Panc1 (cell line): ENCODE measurements around the gene SV2C. TPM values are rescaled to one million over a fixed set of nuclear protein-coding genes. Genes with fewer than 3 reads are reported as not detected.

Source experiments
- ATAC-seq: fragments of 200-7000 bp; cut with Tn5 transposase; 2 replicates; pipeline ENCODE4 v1.9.1; 2020; ENCODE audit warnings: mild to moderate bottlenecking, moderate library complexity
- BruUV-seq: library from RNA; stranded (reverse); fragments of 400-500 nt; replicated peaks from 2 replicates; lab custom pipeline; 2021; lab: Mats Ljungman, UMichigan
- CTCF ChIA-PET: fragments of 300-600 bp; sonication (Branson Sonifier 250); formaldehyde crosslinking; loops from one replicate; lab custom pipeline; 2022; ENCODE audit warnings: antibody characterized with exemption; lab: Charles Lee
- POLR2A ChIA-PET: fragments of 300-600 bp; sonication (Branson Sonifier 250); formaldehyde crosslinking; loops from one replicate; lab custom pipeline; 2022; ENCODE audit warnings: antibody characterized with exemption; lab: Charles Lee
- DNase-seq: peaks from one replicate; pipeline ENCODE4 v3.0.0-alpha.2; 2010; ENCODE audit warnings: low read depth, low spot score
- H3K27ac ChIP-seq: 2 replicates; pipeline ENCODE4 v1.5.1; 2011; ENCODE audit warnings: mild to moderate bottlenecking, low read length, inconsistent platforms
- H3K27me3 ChIP-seq: fragments of 200-500 bp; sonication (Bioruptor generic); 2 replicates; pipeline ENCODE4 v1.6.0; 2014; ENCODE audit warnings: low read length, inconsistent platforms; ENCODE audit not compliant: control insufficient read depth, insufficient read depth
- H3K36me3 ChIP-seq: fragments of 200-500 bp; sonication (Bioruptor generic); 2 replicates; pipeline ENCODE4 v1.5.1; 2014; ENCODE audit warnings: inconsistent platforms, mild to moderate bottlenecking, low read length, moderate library complexity; ENCODE audit not compliant: control insufficient read depth, insufficient read depth
- H3K4me1 ChIP-seq: 2 replicates; pipeline ENCODE4 v1.5.1; 2011; ENCODE audit warnings: inconsistent platforms, mild to moderate bottlenecking, low read length, moderate library complexity; ENCODE audit not compliant: control insufficient read depth, insufficient read depth
- H3K4me3 ChIP-seq, 2 experiments: 2 replicates each; pipeline ENCODE4 v1.5.1; 2011 to 2012; ENCODE audit warnings: low read depth in 2 of 2, low read length in 2 of 2, mild to moderate bottlenecking in 2 of 2, inconsistent platforms in 1 of 2, moderate library complexity in 1 of 2
- H3K9me3 ChIP-seq: fragments of 200-500 bp; sonication (Bioruptor generic); 2 replicates; pipeline ENCODE4 v1.5.1; 2014; ENCODE audit warnings: low read depth, mild to moderate bottlenecking, inconsistent platforms, low read length, moderate library complexity; ENCODE audit not compliant: control insufficient read depth, insufficient read depth
- CTCF ChIP-seq: fragments of 450-650 bp; IDR thresholded peaks from 2 replicates; pipeline ENCODE4 v1.5.1; 2017; ENCODE audit warnings: mild to moderate bottlenecking
- POLR2AphosphoS5 ChIP-seq: IDR thresholded peaks from 2 replicates; pipeline ENCODE4 v1.6.1; 2012; ENCODE audit warnings: mild to moderate bottlenecking, low read depth, low read length, moderate library complexity
- REST ChIP-seq, 2 experiments: IDR thresholded peaks; 2 replicates each; pipeline ENCODE4 v1.6.1; 2011 to 2012; ENCODE audit warnings: low read depth in 2 of 2, control low read depth in 1 of 2, low read length in 1 of 2, mild to moderate bottlenecking in 1 of 2, moderate library complexity in 1 of 2; ENCODE audit not compliant: insufficient read depth in 1 of 2
- SIN3A ChIP-seq: IDR thresholded peaks from 2 replicates; pipeline ENCODE4 v1.6.1; 2012; ENCODE audit warnings: low read depth, mild to moderate bottlenecking, low read length, moderate library complexity, borderline replicate concordance; ENCODE audit not compliant: insufficient read depth
- TCF7L2 ChIP-seq: IDR thresholded peaks from 2 replicates; pipeline ENCODE4 v1.6.1; 2011; ENCODE audit warnings: mild to moderate bottlenecking, low read depth, low read length, inconsistent platforms
- in situ Hi-C: cut with HindIII; loops from 2 replicates; pipeline ENCODE4 v1.10.0; 2016; ENCODE audit warnings: low sequenced_read_pairs, low pct_unique_long_range_greater_than_20kb
- intact Hi-C: fragments of 100-400 bp; cut with micrococcal nuclease; formaldehyde crosslinking; loops from one replicate; pipeline ENCODE4 v1.10.0; 2022; ENCODE audit not compliant: unreplicated experiment
- total RNA-seq: library from RNA; stranded (reverse); gene quantifications from one replicate; pipeline ENCODE4 v1.2.1, GENCODE V29; 2021; ENCODE audit not compliant: unreplicated experiment

Gene SV2C
- total RNA-seq, 1 experiment from 2014 or later: not detected

- intact Hi-C loops: no loop called here
- Histone ChIP-seq H3K27me3 (peaks cover 4% of the 10 kb centered on the region; the same call in 1 of the 2 replicates), H3K4me1 (no peaks in the 10 kb centered on the region), H3K36me3 (no peaks in the 10 kb centered on the region), H3K27ac (no peak overlapping the region), H3K4me3 (no peak overlapping the region), H3K9me3 (no peaks in the 10 kb centered on the region)
- DNase-seq (no peak), ATAC-seq (no peak)
- BruUV-seq: no TSS peak
- in situ Hi-C loops: no loop called here
- TF ChIP-seq REST (IDR thresholded peaks at IDR 0.05; ENCODE audit: insufficient read depth in 1 of 2, low read depth in 2 of 2, low read length in 1 of 2) (no peak), TCF7L2 (no peak), POLR2AphosphoS5 (no peak), CTCF (no peak), SIN3A (no peak)
- ChIA-PET POLR2A (no interaction called here), CTCF (interaction anchor here (0.7 kb wide), 1 partner anchor 12 kb away, joined by 4 read pairs; no protein-coding TSS in a partner anchor)
These were observed 268.4 kb downstream of the SV2C start for GRCh38 chr5:76351577-76351976.

GRCh38 chr5:76356887-76357286 is 273.7 kb downstream of the SV2C start:
- no peak overlapping the region for H3K27ac ChIP-seq
- ATAC-seq (no peak), DNase-seq (no peak)
- TF ChIP-seq REST (IDR thresholded peaks at IDR 0.05; ENCODE audit: insufficient read depth in 1 of 2, low read depth in 2 of 2, low read length in 1 of 2): no peak
- TF ChIP-seq CTCF: no peak
- no peak for TF ChIP-seq TCF7L2
- no peak for TF ChIP-seq SIN3A
- TF ChIP-seq POLR2AphosphoS5: no peak
- in situ Hi-C loops: no loop called here
- H3K36me3 ChIP-seq: no peaks in the 10 kb centered on the region
- ChIA-PET CTCF (interaction anchor here (0.7 kb wide), 1 partner anchor 48 kb away, joined by 7 read pairs; no protein-coding TSS in a partner anchor), POLR2A (no interaction called here)
- no TSS peak for BruUV-seq
- H3K27me3 ChIP-seq: 0 out of 2 replicates have a peak, but pooled peaks cover 4% of the 10 kb centered on the region
- intact Hi-C loops: no loop called here
- no peaks in the 10 kb centered on the region for H3K9me3 ChIP-seq
- H3K4me1 ChIP-seq: no peaks in the 10 kb centered on the region
- H3K4me3 ChIP-seq: no peak overlapping the region
